ENCODE results near the gene PRAMEF12. TPM values are rescaled to one million over a fixed set of nuclear protein-coding genes. Genes with fewer than 3 reads are reported as not detected.

Gene PRAMEF12
- total RNA-seq = not detected

DNA sequence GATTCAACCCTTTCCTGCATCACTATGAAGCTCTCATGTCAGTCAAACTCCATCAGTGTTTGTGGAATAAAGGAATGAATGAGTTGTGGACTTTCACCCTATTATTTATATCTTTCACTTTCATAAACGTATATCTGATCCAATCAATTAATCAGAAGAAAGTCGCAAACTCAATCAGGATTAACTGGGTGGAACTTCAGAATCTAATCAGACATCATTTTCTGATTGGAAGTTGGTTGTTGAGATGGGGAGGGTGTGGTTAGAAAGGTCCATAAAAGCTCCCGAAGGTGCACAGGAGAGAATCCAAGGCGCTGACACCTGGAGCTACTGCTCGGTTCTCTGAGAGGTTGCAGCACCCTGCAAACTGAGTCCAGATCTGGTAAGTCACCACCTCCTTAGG lies at the start of gene PRAMEF12:
PRAMEF12 (plus strand) TSS at position 301 of the 400 bp plus-strand sequence. CDS start 1,130 bp downstream, outside the sequence.
- TF ChIP-seq, protein P1, sequence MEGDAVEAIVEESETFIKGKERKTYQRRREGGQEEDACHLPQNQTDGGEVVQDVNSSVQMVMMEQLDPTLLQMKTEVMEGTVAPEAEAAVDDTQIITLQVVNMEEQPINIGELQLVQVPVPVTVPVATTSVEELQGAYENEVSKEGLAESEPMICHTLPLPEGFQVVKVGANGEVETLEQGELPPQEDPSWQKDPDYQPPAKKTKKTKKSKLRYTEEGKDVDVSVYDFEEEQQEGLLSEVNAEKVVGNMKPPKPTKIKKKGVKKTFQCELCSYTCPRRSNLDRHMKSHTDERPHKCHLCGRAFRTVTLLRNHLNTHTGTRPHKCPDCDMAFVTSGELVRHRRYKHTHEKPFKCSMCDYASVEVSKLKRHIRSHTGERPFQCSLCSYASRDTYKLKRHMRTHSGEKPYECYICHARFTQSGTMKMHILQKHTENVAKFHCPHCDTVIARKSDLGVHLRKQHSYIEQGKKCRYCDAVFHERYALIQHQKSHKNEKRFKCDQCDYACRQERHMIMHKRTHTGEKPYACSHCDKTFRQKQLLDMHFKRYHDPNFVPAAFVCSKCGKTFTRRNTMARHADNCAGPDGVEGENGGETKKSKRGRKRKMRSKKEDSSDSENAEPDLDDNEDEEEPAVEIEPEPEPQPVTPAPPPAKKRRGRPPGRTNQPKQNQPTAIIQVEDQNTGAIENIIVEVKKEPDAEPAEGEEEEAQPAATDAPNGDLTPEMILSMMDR (IDR thresholded peaks at IDR 0.05; ENCODE audit: low read depth) = no peak

DNA sequence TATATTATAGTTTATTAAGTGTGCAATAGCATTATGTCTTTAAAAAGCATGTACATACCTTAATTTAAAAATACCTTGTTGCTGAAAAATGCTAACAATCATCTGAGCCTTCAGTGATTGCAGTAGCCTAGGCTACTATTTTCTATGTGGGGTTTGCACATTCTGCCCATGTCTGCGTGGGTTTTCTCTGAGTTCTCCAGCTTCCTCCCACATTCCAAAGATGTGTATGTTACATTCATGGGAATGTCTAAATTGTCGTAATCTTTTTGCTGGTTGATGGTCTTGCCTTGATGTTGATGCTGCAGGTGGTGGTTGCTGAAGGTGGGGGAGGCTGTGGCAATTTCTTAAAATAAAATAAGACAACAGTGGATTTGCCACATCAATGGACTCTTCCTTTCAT lies 45.1 kb upstream of the PRAMEF12 start:
- TF ChIP-seq, protein P1 (IDR thresholded peaks at IDR 0.05; ENCODE audit: low read depth) = no peak

DNA sequence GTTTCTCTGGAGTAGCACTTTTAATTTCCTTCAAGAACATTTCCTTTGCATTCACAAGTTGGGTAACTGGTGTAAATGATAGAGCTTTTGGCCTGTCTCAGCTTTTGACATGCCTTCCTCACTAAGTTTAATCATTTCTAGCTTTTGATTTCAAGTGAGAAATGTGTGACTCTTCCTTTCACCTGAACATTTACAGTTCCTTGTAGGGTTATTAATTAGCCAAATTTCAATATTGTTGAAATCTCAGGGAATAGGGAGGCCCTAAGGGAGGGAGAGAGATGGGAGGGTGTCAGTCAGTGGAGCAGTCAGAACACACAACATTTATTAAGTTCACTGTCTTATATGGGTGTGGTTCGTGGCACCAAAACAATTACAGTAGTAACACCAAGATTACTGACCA lies 43.4 kb upstream of the PRAMEF12 start:
- TF ChIP-seq, protein P1 (IDR thresholded peaks at IDR 0.05; ENCODE audit: low read depth) = no peak

DNA sequence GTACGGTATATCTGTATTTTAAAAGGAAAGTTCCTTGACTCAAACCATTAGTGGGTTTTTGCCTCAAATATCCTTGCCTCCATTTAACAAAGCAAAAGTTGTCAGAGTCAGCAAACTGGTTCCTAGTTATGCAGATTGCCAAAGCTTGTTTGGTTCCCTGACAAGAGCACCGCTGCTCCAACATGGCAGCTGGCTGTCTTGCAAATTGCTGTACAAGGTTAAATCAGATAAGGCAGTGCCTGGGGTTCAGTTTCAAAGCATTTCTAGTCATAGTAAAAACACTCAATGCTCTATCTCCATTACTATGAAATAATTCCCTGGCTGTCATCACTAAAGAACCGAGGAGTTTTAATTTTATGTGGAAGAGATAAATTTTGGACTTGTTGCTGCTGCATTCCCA lies 38.9 kb upstream of the PRAMEF12 start:
- TF ChIP-seq, protein P1 (IDR thresholded peaks at IDR 0.05; ENCODE audit: low read depth) = no peak

DNA sequence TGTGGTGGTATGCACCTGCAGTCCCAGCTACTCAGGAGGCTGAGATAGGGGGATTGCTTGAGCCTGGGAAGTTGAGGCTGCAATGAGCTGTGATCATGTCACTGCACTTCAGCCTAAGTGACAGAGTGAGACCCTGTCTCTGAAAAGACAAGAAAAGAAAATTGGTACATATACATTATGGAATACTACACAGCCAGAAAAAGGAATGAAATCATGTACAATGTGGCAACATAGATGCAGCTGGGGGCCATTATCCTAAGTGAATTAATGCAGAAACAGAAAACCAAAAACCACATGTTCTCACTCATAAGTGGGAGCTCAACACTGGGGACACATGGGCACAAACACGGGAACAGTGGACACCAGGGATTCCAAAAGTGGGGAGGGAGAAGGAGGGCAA lies 34.6 kb upstream of the PRAMEF12 start:
- TF ChIP-seq, protein P1 (IDR thresholded peaks at IDR 0.05; ENCODE audit: low read depth) = no peak

DNA sequence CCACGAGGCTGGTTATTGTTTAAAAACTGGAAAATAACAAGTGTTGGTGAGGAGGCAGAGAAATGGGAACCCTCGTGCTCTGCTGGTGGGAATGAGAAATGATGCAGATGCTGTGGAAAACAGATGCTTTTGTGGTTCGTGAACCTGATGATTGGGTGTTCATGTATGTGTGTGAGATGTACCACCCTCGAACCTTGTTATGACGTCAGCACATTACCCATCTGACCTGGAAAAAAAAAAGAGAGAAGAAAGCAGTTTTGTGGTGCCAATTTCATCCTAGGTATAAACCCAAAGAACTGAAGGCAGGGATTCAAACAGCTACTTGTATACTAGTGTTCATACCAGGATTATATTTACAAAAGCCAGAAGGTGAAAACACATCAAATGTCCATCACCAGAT lies 33.9 kb upstream of the PRAMEF12 start:
- TF ChIP-seq, protein P1 (IDR thresholded peaks at IDR 0.05; ENCODE audit: low read depth) = no peak

DNA sequence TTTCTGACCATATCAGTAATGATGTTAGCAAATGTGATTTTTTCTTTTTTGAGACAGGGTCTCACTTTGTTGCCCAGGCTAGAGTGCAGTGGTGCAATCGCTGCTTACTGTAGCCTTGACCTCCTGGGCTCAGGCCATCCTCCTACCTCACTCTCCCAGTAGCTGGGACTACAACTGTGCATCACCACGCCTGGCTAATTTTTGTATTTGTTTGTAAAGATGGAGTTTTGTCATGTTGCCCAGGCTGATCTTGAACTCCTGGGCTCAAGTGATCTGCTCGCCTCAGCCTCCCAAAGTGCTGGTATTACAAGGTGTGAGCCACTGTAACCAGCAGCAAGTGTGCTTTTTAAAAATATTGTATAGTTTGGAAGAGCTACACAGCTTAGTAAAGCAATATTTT lies 31.6 kb upstream of the PRAMEF12 start:
- TF ChIP-seq, protein P1 (IDR thresholded peaks at IDR 0.05; ENCODE audit: low read depth) = no peak
